Adipocyte (in vitro differentiated cells): ENCODE results near the gene CYP8B1.

Experiments
- DNase-seq: peaks from one replicate; pipeline ENCODE4 v3.0.0-alpha.2; 2015; ENCODE audit warnings: low read depth
- H3K27me3 ChIP-seq: replicated peaks from 2 replicates; pipeline ENCODE4 v1.7.0; 2013; ENCODE audit warnings: mild to moderate bottlenecking, low read length, moderate library complexity; ENCODE audit not compliant: control insufficient read depth, insufficient read depth
- H3K36me3 ChIP-seq: 2 replicates; pipeline ENCODE4 v1.7.0; 2013; ENCODE audit warnings: low read length, mild to moderate bottlenecking, moderate library complexity; ENCODE audit not compliant: control insufficient read depth, insufficient read depth, severe bottlenecking
- H3K4me1 ChIP-seq: 2 replicates; pipeline ENCODE4 v1.7.0; 2013; ENCODE audit warnings: mild to moderate bottlenecking, low read length, moderate library complexity; ENCODE audit not compliant: control insufficient read depth, insufficient read depth
- H3K4me3 ChIP-seq: 2 replicates; pipeline ENCODE4 v1.7.0; 2013; ENCODE audit warnings: mild to moderate bottlenecking, low read length, moderate library complexity
- H3K9ac ChIP-seq: 2 replicates; pipeline ENCODE4 v1.7.0; 2013; ENCODE audit warnings: mild to moderate bottlenecking, low read length, moderate library complexity
- H3K9me3 ChIP-seq: 2 replicates; pipeline ENCODE4 v1.7.0; 2013; ENCODE audit warnings: mild to moderate bottlenecking, low read length, moderate library complexity; ENCODE audit not compliant: control insufficient read depth

The CYP8B1 gene

GRCh38 chr3:42875325-42876151, at the start of gene CYP8B1:
CYP8B1 (minus strand) TSS chr3:42875879; CDS start chr3:42875816, 63 bp downstream.
- Histone ChIP-seq H3K27me3 (no peaks in the 10 kb centered on the region), H3K36me3 (no peaks in the 10 kb centered on the region), H3K4me3 (no peak within 1 kb of the TSS), H3K4me1 (peaks cover 26% of the 10 kb centered on the region), H3K9me3 (no peaks in the 10 kb centered on the region), H3K9ac (no peak within 1 kb of the TSS)
- DNase-seq, result no peak

- Histone ChIP-seq H3K4me1 (peaks cover under 1% of the 10 kb centered on the region), H3K9ac (no peak overlapping the region)
- no peak for DNase-seq
Measured at GRCh38 chr3:42923606-42924005, 47.9 kb upstream of the CYP8B1 start.

GRCh38 chr3:42914771-42915515, 39.3 kb upstream of the CYP8B1 start:
- no peaks in the 10 kb centered on the region for H3K4me1 ChIP-seq
- peak overlapping the region; percentile 54 for H3K4me3 ChIP-seq
- H3K27me3 ChIP-seq, result no peaks in the 10 kb centered on the region
- no peak for DNase-seq
- no peak overlapping the region for H3K9ac ChIP-seq
- H3K36me3 ChIP-seq, result peaks cover 48% of the 10 kb centered on the region
- peaks cover 63% of the 10 kb centered on the region for H3K9me3 ChIP-seq

More at GRCh38 chr3:42923606-42924005, 47.9 kb upstream of the CYP8B1 start:
- no peaks in the 10 kb centered on the region for H3K36me3 ChIP-seq
- no peak overlapping the region for H3K4me3 ChIP-seq
- H3K9me3 ChIP-seq, result peaks cover 10% of the 10 kb centered on the region
- H3K27me3 ChIP-seq, result peaks cover 6% of the 10 kb centered on the region

- Histone ChIP-seq H3K27me3 (no peaks in the 10 kb centered on the region), H3K9ac (no peak overlapping the region), H3K36me3 (peaks cover 48% of the 10 kb centered on the region), H3K4me3 (no peak overlapping the region), H3K9me3 (peaks cover 43% of the 10 kb centered on the region), H3K4me1 (peaks cover 6% of the 10 kb centered on the region)
- DNase-seq, result no peak
Measured at GRCh38 chr3:42911551-42911950, 35.9 kb upstream of the CYP8B1 start.

- peaks cover 3% of the 10 kb centered on the region for H3K27me3 ChIP-seq
- no peak overlapping the region for H3K4me3 ChIP-seq
Measured at GRCh38 chr3:42908675-42909074, 33.0 kb upstream of the CYP8B1 start.

GRCh38 chr3:42906848-42907183, 31.1 kb upstream of the CYP8B1 start:
- no peak for DNase-seq
- Histone ChIP-seq H3K4me3 (peak overlapping the region; percentile 79), H3K9ac (peak overlapping the region; percentile 81), H3K9me3 (peaks cover 4% of the 10 kb centered on the region), H3K27me3 (peaks cover 8% of the 10 kb centered on the region), H3K36me3 (peaks cover 13% of the 10 kb centered on the region), H3K4me1 (peaks cover 10% of the 10 kb centered on the region)

More at GRCh38 chr3:42908675-42909074, 33.0 kb upstream of the CYP8B1 start:
- Histone ChIP-seq H3K36me3 (peaks cover 24% of the 10 kb centered on the region), H3K9ac (no peak overlapping the region), H3K4me1 (peaks cover 10% of the 10 kb centered on the region), H3K9me3 (peaks cover 14% of the 10 kb centered on the region)
- DNase-seq, result no peak

- peak; percentile 39 for DNase-seq
- Histone ChIP-seq H3K27me3 (peaks cover 8% of the 10 kb centered on the region), H3K36me3 (peaks cover 8% of the 10 kb centered on the region), H3K4me3 (peak within 1 kb of the TSS; percentile 79), H3K4me1 (peaks cover 10% of the 10 kb centered on the region), H3K9ac (peak within 1 kb of the TSS; percentile 81), H3K9me3 (no peaks in the 10 kb centered on the region)
Measured at GRCh38 chr3:42906070-42906847, 30.6 kb upstream of the CYP8B1 start, which contains the start of gene ZNF662. ZNF662 (plus strand) TSS chr3:42906142; CDS start chr3:42908115, 1,973 bp downstream.

- peak overlapping the region; percentile 79 for H3K4me3 ChIP-seq
- H3K36me3 ChIP-seq, result peaks cover 3% of the 10 kb centered on the region
- no peaks in the 10 kb centered on the region for H3K9me3 ChIP-seq
- DNase-seq, result no peak
- peak overlapping the region; percentile 81 for H3K9ac ChIP-seq
- H3K4me1 ChIP-seq, result peaks cover 10% of the 10 kb centered on the region
- peaks cover 8% of the 10 kb centered on the region for H3K27me3 ChIP-seq
Measured at GRCh38 chr3:42905740-42906069, 30.0 kb upstream of the CYP8B1 start.

- Histone ChIP-seq H3K36me3 (no peaks in the 10 kb centered on the region), H3K9ac (no peak overlapping the region)
Measured at GRCh38 chr3:42904076-42904475, 28.4 kb upstream of the CYP8B1 start.

GRCh38 chr3:42902257-42902656, 26.6 kb upstream of the CYP8B1 start:
- H3K4me1 ChIP-seq, result peaks cover 10% of the 10 kb centered on the region
- no peak for DNase-seq

More at GRCh38 chr3:42904076-42904475, 28.4 kb upstream of the CYP8B1 start:
- no peak overlapping the region for H3K4me3 ChIP-seq
- no peaks in the 10 kb centered on the region for H3K9me3 ChIP-seq
- DNase-seq, result no peak
- peaks cover 8% of the 10 kb centered on the region for H3K27me3 ChIP-seq
- H3K4me1 ChIP-seq, result peaks cover 10% of the 10 kb centered on the region

GRCh38 chr3:42901073-42901415, 25.4 kb upstream of the CYP8B1 start:
- Histone ChIP-seq H3K27me3 (peaks cover 19% of the 10 kb centered on the region), H3K36me3 (no peaks in the 10 kb centered on the region), H3K9ac (no peak overlapping the region), H3K4me1 (no peaks in the 10 kb centered on the region), H3K4me3 (no peak overlapping the region), H3K9me3 (no peaks in the 10 kb centered on the region)
- no peak for DNase-seq

More at GRCh38 chr3:42902257-42902656, 26.6 kb upstream of the CYP8B1 start:
- no peaks in the 10 kb centered on the region for H3K36me3 ChIP-seq
- H3K27me3 ChIP-seq, result peaks cover 8% of the 10 kb centered on the region
- no peak overlapping the region for H3K4me3 ChIP-seq
- H3K9me3 ChIP-seq, result no peaks in the 10 kb centered on the region
- H3K9ac ChIP-seq, result no peak overlapping the region
